HL-60 (cell line): ENCODE results near the gene NAALADL2.

ENCODE experiments used
- CTCF ChIP-seq: IDR thresholded peaks from one replicate; pipeline ENCODE4 v1.5.1; 2011; ENCODE audit warnings: low read length, control low read depth, inconsistent platforms; ENCODE audit not compliant: insufficient read depth
- GABPA ChIP-seq: IDR thresholded peaks from 2 replicates; pipeline ENCODE4 v1.6.1; 2012; ENCODE audit warnings: low read depth
- POLR2AphosphoS5 ChIP-seq: IDR thresholded peaks from 2 replicates; pipeline ENCODE4 v1.6.1; 2012; ENCODE audit warnings: low read depth
- SPI1 ChIP-seq: IDR thresholded peaks from 2 replicates; pipeline ENCODE4 v1.6.1; 2012; ENCODE audit warnings: low read depth, mild to moderate bottlenecking, borderline replicate concordance

- TF ChIP-seq CTCF (no peak), GABPA (no peak), SPI1 (no peak), POLR2AphosphoS5 (no peak)
Measured at GRCh38 chr3:175046601-175047000, 187.5 kb downstream of the NAALADL2 start.
